Bronchial epithelial cell (primary cell): ENCODE data around the gene GHDC. TPM values are rescaled to one million over a fixed set of nuclear protein-coding genes. Genes with fewer than 3 reads are reported as not detected.
"Not testable (repeated sequence)": the region's sequence is repeated elsewhere in the genome, so short reads cannot be mapped to it uniquely, and the experiment has no call there.

Experiments used
- DNase-seq: peaks from one replicate; pipeline ENCODE4 v3.0.0-alpha.2; 2010; ENCODE audit warnings: low read depth
- FAIRE-seq: peaks from 2 replicates; lab custom pipeline; 2011; peaks lifted over from hg19 to GRCh38; lab: Jason Lieb, UNC
- H3K27me3 ChIP-seq: 2 replicates; pipeline ENCODE4 v1.5.1; 2011; ENCODE audit warnings: low read length; ENCODE audit not compliant: control insufficient read depth, insufficient read depth
- H3K36me3 ChIP-seq: 2 replicates; pipeline ENCODE4 v1.5.1; 2011; ENCODE audit warnings: low read length; ENCODE audit not compliant: control insufficient read depth, insufficient read depth
- H3K4me3 ChIP-seq: 2 replicates; pipeline ENCODE4 v1.5.1; 2011; ENCODE audit warnings: mild to moderate bottlenecking, low read depth, low read length, control low read depth
- CTCF ChIP-seq: IDR thresholded peaks from 2 replicates; pipeline ENCODE4 v1.5.1; 2011; ENCODE audit warnings: mild to moderate bottlenecking, moderate library complexity, low read length, control low read depth, inconsistent platforms; ENCODE audit not compliant: insufficient read depth, severe bottlenecking
- total RNA-seq: library from RNA; depleted of rRNA; stranded (reverse); fragments of >200 nt; gene quantifications from 2 replicates; pipeline ENCODE4 v1.2.1, GENCODE V29; 2014

GHDC gene
- total RNA-seq, 1 donor from 2014 or later = 6.8 TPM

- H3K36me3 ChIP-seq = no peaks in the 10 kb centered on the region
- peaks cover 2% of the 10 kb centered on the region for H3K27me3 ChIP-seq
- H3K4me3 ChIP-seq = no peak overlapping the region
- TF ChIP-seq CTCF = no peak
- no peak for DNase-seq
- FAIRE-seq = no peak
These were observed 6.5 kb downstream of the GHDC start for GRCh38 chr17:42187833-42188232.

- H3K27me3 ChIP-seq, DNase-seq, FAIRE-seq, H3K36me3 ChIP-seq, H3K4me3 ChIP-seq: not testable (repeated sequence)
These were observed 8.1 kb downstream of the GHDC start for GRCh38 chr17:42186191-42186590.

GRCh38 chr17:42185621-42185930 is 8.7 kb downstream of the GHDC start:
- FAIRE-seq = no peak
- Histone ChIP-seq H3K36me3 (no peaks in the 10 kb centered on the region), H3K27me3 (peaks cover 13% of the 10 kb centered on the region), H3K4me3 (no peak overlapping the region)
- TF ChIP-seq CTCF = no peak
- DNase-seq = no peak

- no peak for DNase-seq
- peaks cover 16% of the 10 kb centered on the region for H3K27me3 ChIP-seq
- H3K4me3 ChIP-seq = no peak within 1 kb of the TSS
- no peak for FAIRE-seq
- H3K36me3 ChIP-seq = no peaks in the 10 kb centered on the region
- no peak for TF ChIP-seq CTCF
These were observed 9.3 kb downstream of the GHDC start, which contains the start of gene HCRT for GRCh38 chr17:42184713-42185620. HCRT (minus strand) TSS chr17:42185452; CDS start chr17:42185365, 87 bp downstream.

- DNase-seq (no peak), FAIRE-seq (no peak)
- Histone ChIP-seq H3K4me3 (peak overlapping the region; percentile 20), H3K36me3 (no peaks in the 10 kb centered on the region), H3K27me3 (peaks cover 16% of the 10 kb centered on the region)
- TF ChIP-seq CTCF = peak; percentile 58
These were observed 10.3 kb downstream of the GHDC start for GRCh38 chr17:42183741-42184711.
